A673 (cell line): ENCODE data around the gene TLDC2.

Experiments used
- EZH2 ChIP-seq: fragments of 200-600 bp; sonication (generic); IDR thresholded peaks from 2 replicates; pipeline ENCODE4 v1.6.1; 2017; ENCODE audit warnings: borderline replicate concordance, low read depth, mild to moderate bottlenecking, mixed read lengths, antibody characterized with exemption, low read length; ENCODE audit not compliant: poor library complexity, severe bottlenecking
- TF ChIP-seq, protein P1 (sequence below): fragments of 300-800, 200-600 bp; sonication (generic); conservative IDR thresholded peaks from 2 replicates; pipeline ENCODE4 v1.5.1; 2017; ENCODE audit warnings: low read depth, mild to moderate bottlenecking, antibody characterized with exemption, low read length, moderate library complexity, mixed read lengths

DNA sequence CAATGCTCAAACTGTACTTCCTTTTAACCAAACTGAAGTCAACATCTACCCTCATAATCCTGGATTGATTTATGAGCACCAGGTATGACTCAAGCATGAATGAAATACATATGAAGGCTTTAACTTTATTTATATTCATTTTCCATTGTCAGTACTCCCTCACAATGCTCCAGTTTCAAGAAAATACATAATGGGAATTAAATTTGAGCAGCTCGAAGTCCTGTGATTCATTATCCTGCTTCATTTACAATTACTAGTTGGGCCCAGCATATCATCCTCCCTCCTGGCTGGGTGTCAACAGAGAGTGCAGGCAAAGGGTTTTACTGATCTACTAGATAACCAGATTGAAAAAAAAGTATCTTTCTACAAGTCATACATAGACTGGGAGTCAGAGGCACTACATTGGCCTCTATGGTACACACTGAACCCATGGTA lies 65.5 kb downstream of the TLDC2 start:
- TF ChIP-seq, protein P1, sequence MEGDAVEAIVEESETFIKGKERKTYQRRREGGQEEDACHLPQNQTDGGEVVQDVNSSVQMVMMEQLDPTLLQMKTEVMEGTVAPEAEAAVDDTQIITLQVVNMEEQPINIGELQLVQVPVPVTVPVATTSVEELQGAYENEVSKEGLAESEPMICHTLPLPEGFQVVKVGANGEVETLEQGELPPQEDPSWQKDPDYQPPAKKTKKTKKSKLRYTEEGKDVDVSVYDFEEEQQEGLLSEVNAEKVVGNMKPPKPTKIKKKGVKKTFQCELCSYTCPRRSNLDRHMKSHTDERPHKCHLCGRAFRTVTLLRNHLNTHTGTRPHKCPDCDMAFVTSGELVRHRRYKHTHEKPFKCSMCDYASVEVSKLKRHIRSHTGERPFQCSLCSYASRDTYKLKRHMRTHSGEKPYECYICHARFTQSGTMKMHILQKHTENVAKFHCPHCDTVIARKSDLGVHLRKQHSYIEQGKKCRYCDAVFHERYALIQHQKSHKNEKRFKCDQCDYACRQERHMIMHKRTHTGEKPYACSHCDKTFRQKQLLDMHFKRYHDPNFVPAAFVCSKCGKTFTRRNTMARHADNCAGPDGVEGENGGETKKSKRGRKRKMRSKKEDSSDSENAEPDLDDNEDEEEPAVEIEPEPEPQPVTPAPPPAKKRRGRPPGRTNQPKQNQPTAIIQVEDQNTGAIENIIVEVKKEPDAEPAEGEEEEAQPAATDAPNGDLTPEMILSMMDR = no peak
- no peak for TF ChIP-seq EZH2
